ENCODE results near the gene SLC13A2.

DNA sequence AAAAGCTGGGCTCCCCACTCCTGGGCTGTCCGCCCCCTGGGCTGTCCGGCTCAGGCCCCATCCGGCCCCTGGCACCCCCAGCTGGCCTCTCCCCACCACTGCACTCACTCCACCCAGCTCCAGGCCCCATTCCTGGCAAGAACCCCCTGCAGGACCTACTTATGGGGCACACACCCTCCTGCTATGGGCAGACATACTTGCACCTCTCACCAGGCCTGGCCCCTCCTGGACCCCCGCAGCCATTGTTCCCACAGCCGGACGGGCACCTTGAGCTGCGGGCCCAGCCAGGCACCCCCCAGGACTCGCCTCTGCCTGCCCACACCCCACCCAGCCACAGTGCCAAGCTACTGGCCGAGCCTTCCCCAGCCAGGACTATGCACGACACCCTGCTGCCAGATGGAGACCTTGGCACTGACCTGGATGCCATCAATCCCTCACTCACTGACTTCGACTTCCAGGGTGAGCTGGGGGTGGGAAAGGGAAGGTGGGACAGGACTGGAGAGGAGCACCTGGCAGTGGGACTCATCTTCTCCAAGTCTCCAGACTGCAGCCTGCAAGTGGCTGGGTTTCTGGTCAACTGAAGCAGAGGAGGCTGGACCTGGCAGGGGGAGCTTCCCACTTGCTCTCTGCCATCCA, 61.4 kb downstream of the SLC13A2 start:
- TF ChIP-seq BCL11A (tag by site-specific recombination; IDR thresholded peaks at IDR 0.05; ENCODE audit: low read depth) (no peak), ZBTB8A (tag by site-specific recombination; IDR thresholded peaks at IDR 0.05) (no peak), ZFP41 (tag by site-specific recombination; IDR thresholded peaks at IDR 0.05; ENCODE audit: borderline replicate concordance) (no peak), CTCF (tag by site-specific recombination; IDR thresholded peaks at IDR 0.05) (no peak), ZBTB49 (tag by site-specific recombination; IDR thresholded peaks at IDR 0.05; ENCODE audit: low read depth) (no peak), ZNF571 (tag by site-specific recombination; IDR thresholded peaks at IDR 0.05) (no peak), YY2 (tag by site-specific recombination; IDR thresholded peaks at IDR 0.05) (no peak), HOXA7 (CRISPR knock-in tag; IDR thresholded peaks at IDR 0.05; ENCODE audit: borderline replicate concordance) (no peak), ZNF707 (tag by site-specific recombination; IDR thresholded peaks at IDR 0.05) (no peak), ZNF580 (tag by site-specific recombination; IDR thresholded peaks at IDR 0.05) (no peak)

Data from HEK293 (cell line).